Gastrocnemius medialis (tissue), 4 donors: ENCODE data around the gene SC5D. TPM values are rescaled to one million over a fixed set of nuclear protein-coding genes. Genes with fewer than 3 reads are reported as not detected.

ENCODE experiments used
- ATAC-seq, 2 donors: fragments of 150-250 bp; one replicate each; pipeline ENCODE4 v1.9.1; 2016
- DNase-seq, 2 donors: peaks; one replicate each; pipeline ENCODE4 v3.0.0-alpha.2; 2019
- H3K27ac ChIP-seq, 4 donors: fragments of 200-600 bp; sonication (generic); 1 replicate in 1 of 4; 2 replicates in 3 of 4; pipeline ENCODE4 v1.5.1; 2016 to 2018; ENCODE audit warnings: mild to moderate bottlenecking in 2 of 4, moderate library complexity in 1 of 4
- H3K27me3 ChIP-seq, 3 donors: fragments of 200-600 bp; sonication (generic) in 2 of 3; 1 replicate in 1 of 3; 2 replicates in 2 of 3; pipeline versions ENCODE4 v1.5.1 to v1.6.0; 2016 to 2019; ENCODE audit warnings: mild to moderate bottlenecking in 1 of 3, moderate library complexity in 1 of 3
- H3K36me3 ChIP-seq, 2 donors: fragments of 200-600 bp; sonication (generic) in 1 of 2; one replicate each; pipeline ENCODE4 v1.5.1; 2017 to 2018
- H3K4me1 ChIP-seq, 2 donors: fragments of 200-600 bp; sonication (generic) in 1 of 2; one replicate each; pipeline ENCODE4 v1.5.1; 2016 to 2017; ENCODE audit warnings: mild to moderate bottlenecking in 2 of 2
- H3K4me3 ChIP-seq, 4 donors: fragments of 200-600 bp; sonication (generic) in 3 of 4; 1 replicate in 1 of 4; 2 replicates in 3 of 4; pipeline ENCODE4 v1.5.1; 2016 to 2019; ENCODE audit warnings: mild to moderate bottlenecking in 2 of 4
- H3K9me3 ChIP-seq, 3 donors: fragments of 200-600 bp; sonication (generic) in 2 of 3; 1 replicate in 1 of 3; 2 replicates in 2 of 3; pipeline ENCODE4 v1.5.1; 2016 to 2019
- POLR2A ChIP-seq, 2 donors: fragments of 450-650 bp; IDR thresholded peaks; one replicate each; pipeline ENCODE4 v1.6.1; 2017; ENCODE audit warnings: antibody characterized with exemption in 2 of 2, mild to moderate bottlenecking in 2 of 2, moderate library complexity in 2 of 2
- in situ Hi-C, 4 donors: fragments of 200-750 bp; cut with MboI; loops; one replicate each; pipeline versions ENCODE4 v1.15.0 to v1.8.0; 2017; ENCODE audit warnings: low sequenced_read_pairs in 4 of 4
- intact Hi-C: fragments of 100-400 bp; cut with DNase I; formaldehyde crosslinking; loops from one replicate; pipeline ENCODE4 v1.15.1; 2023; ENCODE audit warnings: low total_unique reads
- total RNA-seq, 4 donors: library from RNA; depleted of rRNA; stranded (reverse); fragments of >200 nt; gene quantifications; one replicate each; pipeline versions ENCODE4 v1.1.0 to v1.2.3, GENCODE V29; 2016
- TF ChIP-seq, protein P1 (sequence below), 5 experiments: fragments of 450-650 bp in 3 of 5; fragments of 200-600 bp in 2 of 5; sonication (generic) in 2 of 5; IDR thresholded peaks in 4 of 5; conservative IDR thresholded peaks in 1 of 5; 1 replicate in 4 of 5; 2 replicates in 1 of 5; pipeline ENCODE4 v1.5.1; 2016 to 2019; ENCODE audit warnings: antibody characterized with exemption in 5 of 5, mild to moderate bottlenecking in 3 of 5, moderate library complexity in 3 of 5

Gene SC5D
- total RNA-seq, 4 donors from 2014 or later, result 5.7 to 11.5 (median 6.5) TPM

DNA sequence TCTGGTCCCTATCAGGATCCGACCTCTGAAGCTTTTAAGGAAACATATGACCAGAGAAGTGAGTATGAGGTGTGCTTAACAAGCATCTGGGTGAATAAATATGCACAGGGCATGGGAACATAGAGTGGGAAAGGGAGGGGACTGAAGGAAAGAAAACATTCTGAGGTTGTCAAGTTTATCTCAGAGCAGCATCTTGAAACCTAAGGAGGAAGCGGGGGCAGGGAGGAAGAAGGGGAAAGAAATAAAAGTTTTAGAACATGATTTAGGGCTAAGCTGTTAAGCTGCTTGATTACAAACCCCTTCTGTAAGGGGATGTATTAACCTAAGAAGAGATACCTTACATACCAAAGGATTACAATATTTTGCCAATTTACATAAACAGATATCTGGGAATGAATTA lies 24.0 kb upstream of the SC5D start:
- Histone ChIP-seq H3K27ac (no peak overlapping the region), H3K4me1 (no peaks in the 10 kb centered on the region), H3K36me3 (no peaks in the 10 kb centered on the region), H3K27me3 (peaks cover 4 to 13% (median 9%) of the 10 kb centered on the region in 3 donors), H3K4me3 (no peak overlapping the region), H3K9me3 (no peaks in the 10 kb centered on the region)
- TF ChIP-seq POLR2A (IDR thresholded peaks at IDR 0.05), result no peak
- TF ChIP-seq, protein P1, sequence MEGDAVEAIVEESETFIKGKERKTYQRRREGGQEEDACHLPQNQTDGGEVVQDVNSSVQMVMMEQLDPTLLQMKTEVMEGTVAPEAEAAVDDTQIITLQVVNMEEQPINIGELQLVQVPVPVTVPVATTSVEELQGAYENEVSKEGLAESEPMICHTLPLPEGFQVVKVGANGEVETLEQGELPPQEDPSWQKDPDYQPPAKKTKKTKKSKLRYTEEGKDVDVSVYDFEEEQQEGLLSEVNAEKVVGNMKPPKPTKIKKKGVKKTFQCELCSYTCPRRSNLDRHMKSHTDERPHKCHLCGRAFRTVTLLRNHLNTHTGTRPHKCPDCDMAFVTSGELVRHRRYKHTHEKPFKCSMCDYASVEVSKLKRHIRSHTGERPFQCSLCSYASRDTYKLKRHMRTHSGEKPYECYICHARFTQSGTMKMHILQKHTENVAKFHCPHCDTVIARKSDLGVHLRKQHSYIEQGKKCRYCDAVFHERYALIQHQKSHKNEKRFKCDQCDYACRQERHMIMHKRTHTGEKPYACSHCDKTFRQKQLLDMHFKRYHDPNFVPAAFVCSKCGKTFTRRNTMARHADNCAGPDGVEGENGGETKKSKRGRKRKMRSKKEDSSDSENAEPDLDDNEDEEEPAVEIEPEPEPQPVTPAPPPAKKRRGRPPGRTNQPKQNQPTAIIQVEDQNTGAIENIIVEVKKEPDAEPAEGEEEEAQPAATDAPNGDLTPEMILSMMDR (IDR thresholded peaks at IDR 0.05 in 4 of 5, conservative IDR thresholded peaks at IDR 0.05 in 1 of 5), result no peak
- no peak for DNase-seq
- ATAC-seq, result no peak
- intact Hi-C loops, result no loop called here
- in situ Hi-C loops, result no loop called here

GRCh38 chr11:121270001-121270678 lies 22.4 kb upstream of the SC5D start:
- H3K27me3 ChIP-seq, result peaks cover 4 to 13% (median 9%) of the 10 kb centered on the region in 3 donors
- in situ Hi-C loops (no loop called here), intact Hi-C loops (no loop called here)
- ATAC-seq (no peak), DNase-seq (no peak)
- no peaks in the 10 kb centered on the region for H3K9me3 ChIP-seq
- no peaks in the 10 kb centered on the region for H3K36me3 ChIP-seq
- no peak overlapping the region for H3K27ac ChIP-seq
- H3K4me1 ChIP-seq, result no peaks in the 10 kb centered on the region
- H3K4me3 ChIP-seq, result no peak overlapping the region
- no peak for TF ChIP-seq POLR2A (IDR thresholded peaks at IDR 0.05)
- TF ChIP-seq, protein P1 (IDR thresholded peaks at IDR 0.05 in 4 of 5, conservative IDR thresholded peaks at IDR 0.05 in 1 of 5), result no peak

- DNase-seq (no peak), ATAC-seq (no peak)
- H3K27me3 ChIP-seq, result peaks cover 0 to 6% (median 4%) of the 10 kb centered on the region in 3 donors
- in situ Hi-C loops, result no loop called here
- no peak overlapping the region for H3K27ac ChIP-seq
- no peaks in the 10 kb centered on the region for H3K4me1 ChIP-seq
- intact Hi-C loops, result no loop called here
- no peak overlapping the region for H3K4me3 ChIP-seq
- no peaks in the 10 kb centered on the region for H3K9me3 ChIP-seq
- H3K36me3 ChIP-seq, result no peaks in the 10 kb centered on the region
- no peak for TF ChIP-seq POLR2A (IDR thresholded peaks at IDR 0.05)
- TF ChIP-seq, protein P1 (IDR thresholded peaks at IDR 0.05 in 4 of 5, conservative IDR thresholded peaks at IDR 0.05 in 1 of 5), result no peak
Observed at GRCh38 chr11:121274332-121274991, 18.1 kb upstream of the SC5D start.

- in situ Hi-C loops, result no loop called here
- Histone ChIP-seq H3K4me3 (no peak overlapping the region), H3K27me3 (peaks cover 0 to 3% (median 0%) of the 10 kb centered on the region in 3 donors), H3K9me3 (no peaks in the 10 kb centered on the region), H3K4me1 (no peaks in the 10 kb centered on the region), H3K36me3 (no peaks in the 10 kb centered on the region), H3K27ac (no peak overlapping the region)
- ATAC-seq (no peak), DNase-seq (no peak)
- TF ChIP-seq POLR2A (IDR thresholded peaks at IDR 0.05), result no peak
- TF ChIP-seq, protein P1 (IDR thresholded peaks at IDR 0.05 in 4 of 5, conservative IDR thresholded peaks at IDR 0.05 in 1 of 5), result no peak
- intact Hi-C loops, result no loop called here
Observed at GRCh38 chr11:121281698-121282097, 10.9 kb upstream of the SC5D start.
